Motor neuron (in vitro differentiated cells): ENCODE data around the gene ABCG5. TPM values are rescaled to one million over a fixed set of nuclear protein-coding genes. Genes with fewer than 3 reads are reported as not detected.

Source experiments
- ATAC-seq, 8 experiments: fragments of 200-7000 bp; cut with Tn5 transposase; replicated peaks in 6 of 8; 2 replicates each; pipeline ENCODE4 v1.8.0; 2021; ENCODE audit warnings: mild to moderate bottlenecking in 8 of 8, moderate library complexity in 8 of 8
- H3K27ac ChIP-seq, 2 donors: fragments of 250-450 bp; sonication (Bioruptor Pico); 2 replicates each; pipeline ENCODE4 v1.9.0; 2021; ENCODE audit warnings: antibody characterized with exemption in 2 of 2, mild to moderate bottlenecking in 2 of 2, moderate library complexity in 1 of 2
- H3K4me1 ChIP-seq, 2 donors: fragments of 250-450 bp; sonication (Bioruptor Pico); replicated peaks in 1 of 2; 2 replicates each; pipeline ENCODE4 v1.6.1; 2021; ENCODE audit warnings: antibody characterized with exemption in 2 of 2, mild to moderate bottlenecking in 2 of 2, moderate library complexity in 1 of 2
- H3K4me3 ChIP-seq, 5 donors: fragments of 250-450 bp; sonication (Bioruptor Pico); 2 replicates each; pipeline ENCODE4 v1.9.0; 2021; ENCODE audit warnings: antibody characterized with exemption in 5 of 5, mild to moderate bottlenecking in 5 of 5, moderate library complexity in 4 of 5
- WGBS, 10 experiments: fragments of 450-650 bp; shearing (Covaris generic); methylation state at CpG; one replicate each; pipeline ENCODE4 v1.0.0; 2022; 5-methylcytosine and 5-hydroxymethylcytosine counted together
- in situ Hi-C, 9 experiments: fragments of 400-800 bp; cut with MboI; loops; one replicate each; pipeline ENCODE4 v1.15.0; 2021; ENCODE audit warnings: low sequenced_read_pairs in 9 of 9, low pct_unique_long_range_greater_than_20kb in 2 of 9; ENCODE audit not compliant: unreplicated experiment in 9 of 9
- total RNA-seq, 8 experiments: library from RNA; unstranded; fragments of 300-600 nt; gene quantifications; 2 replicates each; pipeline versions ENCODE4 v1.2.3 to v1.2.4, GENCODE V29; 2022

ABCG5 gene
- total RNA-seq, 8 experiments from 2014 or later, result 0.05 to 0.43 (median 0.19) TPM

DNA sequence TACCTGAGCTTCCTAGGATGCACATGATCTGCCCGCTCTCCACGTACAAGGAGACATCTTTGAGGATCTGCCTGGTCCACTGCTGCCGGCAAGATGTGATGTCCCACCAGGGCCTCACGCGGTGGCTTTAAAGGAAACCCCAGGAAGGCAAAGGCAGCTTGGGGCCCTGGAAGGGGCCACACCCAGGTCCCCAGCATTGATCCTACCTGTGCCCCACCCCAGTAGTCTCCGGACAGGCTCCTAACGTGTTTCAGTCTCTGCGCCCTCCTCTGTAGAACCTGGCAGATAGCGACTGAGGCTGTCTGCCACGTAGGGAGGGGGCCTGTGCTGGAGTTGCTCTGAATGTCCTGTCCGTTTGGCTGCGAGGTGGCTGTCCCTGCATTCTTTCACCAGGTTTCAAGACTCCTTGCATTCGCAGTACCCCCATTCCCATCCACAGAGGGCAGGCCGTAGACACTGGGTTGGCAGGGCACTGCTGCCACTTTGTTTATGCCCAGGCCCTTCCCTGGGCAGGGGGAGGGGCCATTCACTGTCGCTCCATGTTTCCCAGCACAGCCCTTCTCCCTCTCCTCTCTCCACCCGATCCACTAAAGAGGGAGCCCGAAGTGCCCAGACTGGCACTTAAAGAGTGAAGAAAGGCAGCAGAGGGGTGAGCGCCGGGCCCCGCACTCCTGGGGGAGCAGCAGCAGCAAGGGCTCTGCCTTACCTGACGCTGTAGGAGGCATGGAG lies 644 bp downstream of the ABCG5 start:
- 35 to 100% (median 85%) methylated on average over 2 to 8 of the region's 21 CpGs; no CpG with 5 or more reads in 1 of the 10 experiments for WGBS, 10 experiments
- in situ Hi-C loops, result no loop called here
- no peak overlapping the region for H3K27ac ChIP-seq
- no peak for ATAC-seq
- no peak overlapping the region for H3K4me3 ChIP-seq
- H3K4me1 ChIP-seq, result no peaks in the 10 kb centered on the region

DNA sequence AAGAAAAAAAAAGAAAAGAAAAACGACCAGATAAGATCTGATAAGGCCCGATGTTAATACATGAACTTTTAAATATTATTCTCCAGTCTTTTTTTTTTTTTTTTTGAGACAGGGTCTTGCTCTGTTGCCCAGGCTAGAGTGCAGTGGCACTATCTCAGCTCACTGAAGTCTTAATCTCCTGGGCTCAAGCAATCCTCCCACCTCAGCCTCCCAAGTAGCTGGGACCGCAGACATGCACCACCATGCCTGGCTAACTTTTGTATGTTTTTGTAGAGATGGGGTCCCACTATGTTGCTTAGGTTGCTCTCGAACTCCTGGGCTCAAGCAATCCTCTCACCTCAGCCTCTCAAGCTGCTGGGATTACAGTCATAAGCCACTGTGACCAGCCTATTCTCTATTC lies 1.6 kb downstream of the ABCG5 start:
- H3K4me1 ChIP-seq, result no peaks in the 10 kb centered on the region
- 42 to 88% (median 69%) methylated on average over 2 to 4 of the region's 4 CpGs; no CpG with 5 or more reads in 1 of the 10 experiments for WGBS, 10 experiments
- no peak for ATAC-seq
- in situ Hi-C loops, result no loop called here
- H3K4me3 ChIP-seq, result no peak overlapping the region
- H3K27ac ChIP-seq, result no peak overlapping the region

DNA sequence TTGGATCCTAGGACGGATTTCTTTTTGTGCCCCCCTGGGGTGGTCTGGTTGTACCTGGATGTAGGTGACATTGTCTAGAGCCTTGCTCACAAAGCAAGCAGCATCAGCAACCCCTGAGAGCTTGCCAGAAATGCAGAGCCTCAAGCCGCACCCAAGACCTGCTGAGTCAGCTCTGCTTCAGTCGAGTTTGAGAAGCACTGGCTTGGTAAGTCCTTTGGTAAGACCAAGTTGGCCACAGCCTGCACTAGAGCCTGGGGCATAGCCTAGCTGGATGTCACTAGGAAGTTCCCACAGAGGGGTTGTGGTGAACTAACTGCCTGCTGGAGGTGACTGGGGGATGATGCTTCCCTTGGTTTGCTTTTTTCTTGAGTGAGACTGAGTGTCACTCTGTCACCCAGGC lies 6.2 kb downstream of the ABCG5 start:
- no peak overlapping the region for H3K4me3 ChIP-seq
- in situ Hi-C loops, result no loop called here
- H3K4me1 ChIP-seq, result no peaks in the 10 kb centered on the region
- peak in 3 of 8 experiments; percentile 32 to 91 (median 80) for ATAC-seq
- WGBS, 10 experiments, result 0 to 100% (median 80%) methylated on average over 1 of the region's 3 CpGs; no CpG with 5 or more reads in 5 of the 10 experiments
- no peak overlapping the region for H3K27ac ChIP-seq

DNA sequence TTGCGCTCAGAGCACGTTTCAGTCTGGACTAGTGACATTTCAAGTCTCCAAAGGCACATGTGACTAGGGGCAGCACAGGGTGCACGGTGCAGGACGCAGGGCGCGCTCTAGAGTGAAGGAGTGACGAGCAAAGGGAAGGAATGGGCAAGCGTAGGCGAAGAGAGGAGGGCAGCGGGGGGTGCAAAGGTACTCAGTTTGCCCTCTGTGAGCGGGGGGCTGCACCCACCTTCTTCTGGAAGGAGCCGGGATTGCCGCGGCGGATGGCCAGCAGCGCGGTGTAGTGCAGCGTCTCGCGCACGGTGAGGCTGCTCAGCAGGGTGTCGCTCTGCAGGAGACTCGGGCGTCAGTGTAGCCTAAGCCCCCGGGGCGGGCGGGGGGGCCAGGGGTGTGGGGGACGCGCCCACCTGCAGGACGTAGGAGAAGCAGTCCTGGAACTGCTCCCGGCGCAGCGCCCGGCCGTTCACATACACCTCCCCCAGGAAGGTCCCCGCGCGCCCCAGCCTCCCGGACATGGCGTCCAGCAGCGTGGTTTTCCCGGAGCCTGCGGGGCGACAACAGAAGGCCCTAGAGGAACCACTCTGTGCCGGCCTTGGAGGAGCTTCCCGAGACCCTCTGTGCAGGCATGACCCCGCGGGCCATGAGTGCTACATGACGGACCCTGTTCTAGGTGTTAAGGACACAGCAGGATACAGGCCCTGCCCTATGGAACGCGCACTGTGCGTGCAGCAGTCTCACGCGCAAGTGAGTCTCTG lies 6.9 kb downstream of the ABCG5 start:
- no peak overlapping the region for H3K27ac ChIP-seq
- ATAC-seq, result peak in 6 of 8 experiments; percentile 22 to 85 (median 29)
- in situ Hi-C loops, result no loop called here
- no peak overlapping the region for H3K4me3 ChIP-seq
- WGBS, 10 experiments, result 0 to 83% (median 57%) methylated on average over 1 to 8 of the region's 54 CpGs; no CpG with 5 or more reads in 4 of the 10 experiments
- H3K4me1 ChIP-seq, result no peaks in the 10 kb centered on the region

DNA sequence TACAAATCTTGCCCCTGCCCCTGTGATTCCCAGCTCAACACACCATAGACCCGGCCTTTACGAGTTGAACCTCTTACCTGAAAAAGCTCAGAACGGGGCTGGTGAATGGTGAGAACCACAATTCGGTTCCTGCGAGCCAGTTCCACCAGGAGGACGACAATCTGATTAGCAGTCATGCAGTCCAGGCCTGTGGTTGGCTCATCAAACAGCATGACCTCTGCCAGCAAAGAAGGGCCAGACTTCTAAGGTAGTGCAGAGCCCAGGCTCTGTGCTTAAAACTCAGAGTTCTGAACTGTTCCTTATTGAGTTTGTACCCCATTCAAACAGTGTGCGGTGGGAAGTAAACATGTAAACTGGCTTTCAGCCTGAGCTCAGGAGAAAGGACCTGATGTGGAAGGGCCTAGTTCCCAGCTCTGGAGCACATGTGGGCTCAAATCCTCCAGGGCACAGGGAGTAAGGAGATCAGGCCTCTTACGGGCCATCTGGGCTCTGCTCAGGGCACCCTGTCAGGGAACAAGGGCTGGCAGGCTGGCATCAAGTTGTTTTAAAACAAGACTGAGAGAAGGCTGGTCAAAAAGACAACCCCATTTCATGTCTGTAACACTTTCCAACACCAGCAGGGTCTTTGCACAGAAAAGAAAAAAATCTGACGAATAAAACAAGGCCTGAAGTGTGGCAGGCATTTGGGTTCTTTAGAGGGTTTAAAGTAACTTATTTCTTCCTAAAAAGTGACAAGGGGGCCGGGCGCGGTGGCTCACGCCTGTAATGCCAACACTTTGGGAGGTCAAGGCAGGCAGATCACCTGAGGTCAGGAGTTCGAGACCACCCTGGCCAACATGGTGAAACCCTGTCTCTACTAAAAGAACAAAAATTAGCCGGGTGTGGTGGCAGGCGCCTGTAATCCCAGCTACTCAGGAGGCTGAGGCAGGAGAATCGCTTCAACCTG lies 12.1 kb downstream of the ABCG5 start:
- no peak overlapping the region for H3K27ac ChIP-seq
- in situ Hi-C loops, result no loop called here
- H3K4me1 ChIP-seq, result peaks cover 7 to 12% of the 10 kb centered on the region in 2 donors
- no peak for ATAC-seq
- H3K4me3 ChIP-seq, result no peak overlapping the region
- WGBS, 10 experiments, result 60 to 100% (median 90%) methylated on average over 1 to 13 of the region's 17 CpGs

DNA sequence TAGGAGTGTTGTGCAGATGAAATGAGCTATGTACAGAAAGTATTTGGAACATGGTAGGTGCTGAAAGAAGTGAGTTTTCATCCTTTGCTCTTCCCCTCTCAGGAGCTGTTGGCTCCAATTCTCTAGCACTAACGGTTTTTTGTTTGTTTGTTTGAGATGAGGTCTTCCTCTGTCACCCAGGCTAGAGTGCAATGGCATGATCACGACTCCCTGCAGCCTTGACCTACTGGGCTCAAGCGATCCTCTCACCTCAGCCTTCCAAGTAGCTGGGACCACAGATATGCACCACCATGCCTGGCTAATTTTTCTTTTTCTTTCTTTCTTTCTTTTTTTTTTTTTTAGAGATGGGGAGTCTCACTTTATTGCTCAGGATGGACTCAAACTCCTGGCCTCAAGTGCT lies 12.8 kb downstream of the ABCG5 start:
- in situ Hi-C loops, result no loop called here
- ATAC-seq, result no peak
- Histone ChIP-seq H3K4me1 (peaks cover 7 to 12% of the 10 kb centered on the region in 2 donors), H3K27ac (no peak overlapping the region), H3K4me3 (no peak overlapping the region)
- 0 to 100% (median 71%) methylated on average over 1 to 3 of the region's 3 CpGs for WGBS, 10 experiments

DNA sequence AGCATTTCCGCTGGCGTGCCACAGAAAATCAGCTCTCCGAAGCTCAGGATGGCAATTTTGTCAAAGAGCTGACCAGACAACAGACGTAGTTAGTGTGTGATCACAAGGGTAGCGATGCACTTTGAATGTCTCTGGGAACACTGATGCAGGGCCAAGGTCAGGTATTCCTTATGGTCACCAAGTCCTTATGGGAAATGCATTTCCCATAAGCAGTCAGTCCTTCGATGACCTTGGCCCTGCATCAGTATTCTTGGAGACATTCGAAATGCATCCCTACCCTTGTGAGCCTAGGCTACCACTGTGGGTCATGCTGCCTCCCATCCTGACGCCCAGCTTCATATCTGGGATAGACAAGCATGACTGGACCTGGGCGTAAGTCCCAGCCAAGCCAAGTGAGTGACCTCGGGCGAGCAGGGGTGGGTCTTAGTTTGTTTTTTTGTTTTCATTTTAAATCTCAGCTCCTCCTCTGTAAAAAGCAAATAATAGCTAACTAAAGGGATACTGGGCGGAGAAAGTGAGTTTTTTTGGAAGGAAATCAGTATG lies 13.6 kb downstream of the ABCG5 start:
- Histone ChIP-seq H3K4me3 (no peak overlapping the region), H3K4me1 (peaks cover 7 to 12% of the 10 kb centered on the region in 2 donors), H3K27ac (no peak overlapping the region)
- in situ Hi-C loops, result no loop called here
- ATAC-seq, result peak in 2 of 8 experiments; percentile 30 to 47
- 45 to 100% (median 87%) methylated on average over 1 to 12 of the region's 12 CpGs for WGBS, 10 experiments

DNA sequence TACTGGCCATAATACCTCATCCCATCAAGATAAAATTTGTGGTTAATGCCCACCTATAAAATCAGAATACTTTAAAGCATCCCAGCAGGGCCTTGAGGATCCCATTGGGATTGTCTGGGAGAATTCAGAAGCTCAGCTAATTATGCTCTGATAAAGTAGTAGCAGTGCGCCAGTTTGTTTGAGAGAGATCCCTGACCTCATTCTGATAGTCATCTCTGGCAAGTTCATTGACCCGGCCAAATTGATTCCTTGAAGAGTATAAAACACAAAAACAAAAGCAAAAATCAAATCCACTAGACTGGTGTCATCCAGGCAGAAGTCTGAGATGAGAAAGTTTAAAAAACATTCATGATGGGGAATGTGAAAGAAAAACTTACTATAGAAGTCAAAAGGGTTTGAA lies 14.1 kb downstream of the ABCG5 start:
- no peak for ATAC-seq
- Histone ChIP-seq H3K27ac (no peak overlapping the region), H3K4me3 (no peak overlapping the region), H3K4me1 (peaks cover 7 to 12% of the 10 kb centered on the region in 2 donors)
- 75 to 100% (median 88%) methylated on average over 1 to 2 of the region's 2 CpGs; no CpG with 5 or more reads in 4 of the 10 experiments for WGBS, 10 experiments
- in situ Hi-C loops, result no loop called here

DNA sequence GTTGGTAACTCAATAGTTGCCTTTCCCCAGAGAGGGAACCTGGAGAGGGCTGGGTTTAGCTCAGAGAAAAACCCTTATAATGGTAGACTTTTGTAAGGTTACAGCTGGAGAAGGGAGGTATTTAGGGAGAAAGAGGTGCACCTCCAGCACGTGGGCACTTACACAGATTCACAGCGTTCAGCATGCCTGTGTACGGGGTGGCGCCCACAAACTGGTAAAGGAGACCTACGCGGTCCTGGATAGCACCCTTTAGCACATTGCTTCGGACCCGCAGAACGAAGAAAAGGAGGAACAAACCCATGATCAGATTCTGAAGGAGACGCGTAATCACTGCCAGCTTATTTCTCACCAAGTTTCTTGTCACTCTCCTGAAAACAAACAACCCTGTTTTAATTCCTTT lies 14.9 kb downstream of the ABCG5 start:
- in situ Hi-C loops, result no loop called here
- 82 to 100% (median 92%) methylated on average over 1 to 11 of the region's 11 CpGs; no CpG with 5 or more reads in 4 of the 10 experiments for WGBS, 10 experiments
- no peak for ATAC-seq
- Histone ChIP-seq H3K4me1 (peaks cover 9 to 12% of the 10 kb centered on the region in 2 donors), H3K27ac (no peak overlapping the region), H3K4me3 (no peak overlapping the region)

DNA sequence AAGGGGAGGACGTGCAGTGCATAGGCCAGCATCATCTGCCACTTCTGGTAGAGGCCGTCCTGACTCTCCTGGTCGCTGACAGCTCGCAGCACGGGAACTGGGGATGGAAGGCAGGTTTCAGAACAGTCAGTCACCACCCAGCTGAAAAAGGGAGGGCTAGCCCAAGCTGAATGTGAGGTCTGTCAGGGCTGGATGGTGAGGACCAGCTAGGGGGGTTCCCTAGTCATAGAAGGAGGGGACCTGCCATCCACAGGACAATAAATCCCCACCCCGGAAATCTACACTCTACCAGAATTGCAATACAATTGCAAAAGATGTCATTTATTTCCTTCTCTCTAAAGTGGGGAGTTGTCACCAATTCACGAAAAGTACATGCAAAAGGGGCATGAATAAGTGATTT lies 15.8 kb downstream of the ABCG5 start:
- ATAC-seq, result peak in 3 of 8 experiments; percentile 89 to 94 (median 93)
- Histone ChIP-seq H3K4me3 (no peak overlapping the region), H3K4me1 (peaks cover 10 to 12% of the 10 kb centered on the region in 2 donors), H3K27ac (no peak overlapping the region)
- in situ Hi-C loops, result no loop called here
- WGBS, 10 experiments, result 17 to 90% (median 46%) methylated on average over 1 to 6 of the region's 7 CpGs; no CpG with 5 or more reads in 4 of the 10 experiments

DNA sequence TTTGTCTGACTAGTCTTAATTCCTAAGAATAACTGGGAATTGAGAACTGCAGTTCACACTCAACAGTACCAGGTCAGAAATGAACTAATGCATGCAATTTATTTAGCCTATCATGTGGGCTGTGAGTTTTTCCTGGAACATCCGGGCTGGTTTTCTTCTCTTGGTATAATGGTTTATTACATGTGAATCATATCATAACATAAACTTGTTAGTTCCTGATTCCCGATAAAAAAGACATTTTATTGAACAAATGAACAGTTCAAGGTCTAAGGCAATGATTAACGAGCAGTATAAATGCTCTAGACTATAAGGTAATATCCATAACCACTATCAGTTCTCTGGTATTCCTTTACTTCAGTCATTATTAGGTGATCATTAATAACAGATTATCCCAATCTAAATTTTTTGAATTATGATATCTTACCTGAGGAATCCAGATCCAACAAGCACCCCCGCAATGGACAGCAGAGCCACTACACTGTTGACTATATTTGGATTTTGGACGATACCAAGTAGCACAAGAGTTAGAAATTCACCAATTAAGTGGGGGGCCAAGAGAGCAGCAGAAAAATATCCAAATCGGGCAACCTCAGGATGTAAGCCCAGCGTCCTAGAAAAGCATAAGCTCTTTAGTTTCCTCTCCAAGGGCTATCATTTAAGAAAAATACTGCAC lies 19.0 kb downstream of the ABCG5 start:
- in situ Hi-C loops, result no loop called here
- no peak for ATAC-seq
- no peak overlapping the region for H3K4me3 ChIP-seq
- WGBS, 10 experiments, result 27 to 97% (median 87%) methylated on average over 3 to 6 of the region's 7 CpGs
- peaks cover 10 to 12% of the 10 kb centered on the region in 2 donors for H3K4me1 ChIP-seq
- no peak overlapping the region for H3K27ac ChIP-seq

DNA sequence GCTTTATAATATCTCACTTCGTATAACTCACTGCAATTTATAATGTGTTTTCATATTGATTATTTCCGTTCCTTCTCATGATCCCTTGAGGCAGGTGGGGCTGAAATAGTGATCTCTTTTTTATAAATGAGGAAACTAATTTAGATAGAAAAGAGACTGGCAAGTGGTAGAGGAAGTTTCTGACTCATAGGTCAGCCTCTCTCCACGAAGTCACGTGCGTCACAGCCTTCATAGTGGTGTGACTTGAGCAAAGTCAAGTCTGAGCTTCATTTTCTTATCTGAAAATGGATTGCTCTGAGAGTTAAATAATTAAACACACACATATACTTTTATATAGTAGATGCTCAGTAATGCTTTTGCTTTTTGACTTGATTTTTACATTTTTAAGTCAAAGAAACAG lies 19.9 kb downstream of the ABCG5 start:
- H3K4me1 ChIP-seq, result peaks cover 10 to 12% of the 10 kb centered on the region in 2 donors
- ATAC-seq, result peak in 6 of 8 experiments; percentile 28 to 60 (median 38)

More for the DNA sequence above, 19.9 kb downstream of the ABCG5 start:
- in situ Hi-C loops, result no loop called here
- H3K27ac ChIP-seq, result no peak overlapping the region
- 43 to 100% (median 69%) methylated on average over 1 to 5 of the region's 5 CpGs for WGBS, 10 experiments
- H3K4me3 ChIP-seq, result no peak overlapping the region
